Stimulated activated CD8-positive, alpha-beta memory T cell treated with anti-CD3 and anti-CD28 coated beads, Interleukin-15, amount 100 ng/mL, for 4 hours (primary cell): Measurements from ENCODE around the gene CTXND2.
"Not testable (repeated sequence)": the region's sequence is repeated elsewhere in the genome, so short reads cannot be mapped to it uniquely, and the experiment has no call there.

ENCODE experiments used
- DNase-seq, 2 donors: peaks; one replicate each; pipeline ENCODE4 v3.0.0-alpha.2; 2020; ENCODE audit warnings: low read depth in 2 of 2

Gene CTXND2

GRCh38 chr1:150893336-150893913 lies 6.5 kb downstream of the CTXND2 start:
- DNase-seq: no peak

GRCh38 chr1:150895618-150896017 lies 8.7 kb downstream of the CTXND2 start:
- DNase-seq: no peak

GRCh38 chr1:150899795-150900194 lies 12.9 kb downstream of the CTXND2 start:
- DNase-seq: not testable (repeated sequence)

- no peak for DNase-seq
Measured at GRCh38 chr1:150902346-150902745, 15.4 kb downstream of the CTXND2 start.

- DNase-seq: no peak
Measured at GRCh38 chr1:150902751-150903150, 15.8 kb downstream of the CTXND2 start.

GRCh38 chr1:150905301-150905700 lies 18.4 kb downstream of the CTXND2 start:
- no peak for DNase-seq

GRCh38 chr1:150906329-150906728 lies 19.4 kb downstream of the CTXND2 start:
- DNase-seq: no peak

- DNase-seq: no peak
Measured at GRCh38 chr1:150906813-150907212, 19.9 kb downstream of the CTXND2 start.

- DNase-seq: no peak
Measured at GRCh38 chr1:150909585-150910180, 22.7 kb downstream of the CTXND2 start.

GRCh38 chr1:150912623-150913022 lies 25.7 kb downstream of the CTXND2 start:
- no peak for DNase-seq

- no peak for DNase-seq
Measured at GRCh38 chr1:150917387-150917786, 30.5 kb downstream of the CTXND2 start.

GRCh38 chr1:150922519-150922975 lies 35.6 kb downstream of the CTXND2 start:
- DNase-seq: peak; percentile 43 to 72

GRCh38 chr1:150925080-150925479 lies 38.1 kb downstream of the CTXND2 start:
- DNase-seq: no peak

GRCh38 chr1:150926097-150926741 lies 39.3 kb downstream of the CTXND2 start, which contains the start of gene SETDB1:
Gene SETDB1, plus strand, starts transcription at chr1:150926363. Its CDS starts 1,352 bp downstream, at chr1:150927715.
- peak; percentile 84 to 91 for DNase-seq

GRCh38 chr1:150927624-150928023 lies 40.7 kb downstream of the CTXND2 start:
- no peak for DNase-seq

- DNase-seq: no peak
Measured at GRCh38 chr1:150928286-150928685, 41.4 kb downstream of the CTXND2 start.

GRCh38 chr1:150928775-150929174 lies 41.8 kb downstream of the CTXND2 start:
- DNase-seq: not testable (repeated sequence)

GRCh38 chr1:150931773-150932172 lies 44.8 kb downstream of the CTXND2 start:
- DNase-seq: no peak

- no peak for DNase-seq
Measured at GRCh38 chr1:150944856-150945255, 57.9 kb downstream of the CTXND2 start.

GRCh38 chr1:150954708-150955107 lies 67.8 kb downstream of the CTXND2 start:
- no peak for DNase-seq

- DNase-seq: no peak
Measured at GRCh38 chr1:150955280-150955679, 68.3 kb downstream of the CTXND2 start.

- no peak for DNase-seq
Measured at GRCh38 chr1:150957666-150958065, 70.7 kb downstream of the CTXND2 start.

- no peak for DNase-seq
Measured at GRCh38 chr1:150960646-150961045, 73.7 kb downstream of the CTXND2 start.
